ENCODE measurements around the gene TMEM238.
A peak's percentile ranks its signal among the peaks of the same experiment; 100 is the strongest.

The TMEM238 gene

DNA sequence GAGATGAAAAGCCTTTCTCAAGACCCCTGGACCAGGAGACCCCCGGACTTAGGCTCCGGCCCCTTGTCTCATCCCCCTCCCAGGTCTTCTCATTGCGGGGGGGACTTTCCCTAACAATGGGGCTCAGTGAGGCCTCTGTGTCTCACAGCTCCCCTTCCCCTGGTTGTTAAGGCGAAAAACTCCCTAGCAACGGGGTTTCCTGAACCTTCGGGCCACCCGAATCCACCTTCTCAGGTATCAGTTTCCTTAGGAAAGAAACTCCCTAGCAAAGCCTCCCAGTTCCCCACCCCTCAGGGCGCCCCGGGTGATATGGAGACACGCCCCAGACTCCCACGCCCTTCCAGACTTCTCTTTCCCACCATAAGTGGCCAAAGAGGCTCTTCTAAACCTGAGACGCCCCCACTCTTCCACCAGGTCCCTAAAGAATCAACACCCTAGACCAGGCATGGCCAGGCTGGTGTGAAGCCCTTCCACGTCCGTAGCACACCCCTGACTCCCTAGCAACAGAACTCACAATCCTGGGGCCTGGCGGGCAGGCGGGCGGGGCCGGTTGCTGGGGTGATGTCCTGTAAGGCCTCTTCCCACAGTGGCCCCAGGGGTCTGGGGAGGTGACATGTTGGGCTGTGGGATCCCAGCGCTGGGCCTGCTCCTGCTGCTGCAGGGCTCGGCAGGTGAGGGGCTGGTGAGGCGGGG is 7.7 kb downstream of the TMEM238 start, which contains the start of gene TMEM190:
Gene TMEM190 (plus strand): TSS at position 586 of the 693 bp plus-strand sequence. CDS start 28 bp downstream, at position 614.
- no peak for DNase-seq

DNA sequence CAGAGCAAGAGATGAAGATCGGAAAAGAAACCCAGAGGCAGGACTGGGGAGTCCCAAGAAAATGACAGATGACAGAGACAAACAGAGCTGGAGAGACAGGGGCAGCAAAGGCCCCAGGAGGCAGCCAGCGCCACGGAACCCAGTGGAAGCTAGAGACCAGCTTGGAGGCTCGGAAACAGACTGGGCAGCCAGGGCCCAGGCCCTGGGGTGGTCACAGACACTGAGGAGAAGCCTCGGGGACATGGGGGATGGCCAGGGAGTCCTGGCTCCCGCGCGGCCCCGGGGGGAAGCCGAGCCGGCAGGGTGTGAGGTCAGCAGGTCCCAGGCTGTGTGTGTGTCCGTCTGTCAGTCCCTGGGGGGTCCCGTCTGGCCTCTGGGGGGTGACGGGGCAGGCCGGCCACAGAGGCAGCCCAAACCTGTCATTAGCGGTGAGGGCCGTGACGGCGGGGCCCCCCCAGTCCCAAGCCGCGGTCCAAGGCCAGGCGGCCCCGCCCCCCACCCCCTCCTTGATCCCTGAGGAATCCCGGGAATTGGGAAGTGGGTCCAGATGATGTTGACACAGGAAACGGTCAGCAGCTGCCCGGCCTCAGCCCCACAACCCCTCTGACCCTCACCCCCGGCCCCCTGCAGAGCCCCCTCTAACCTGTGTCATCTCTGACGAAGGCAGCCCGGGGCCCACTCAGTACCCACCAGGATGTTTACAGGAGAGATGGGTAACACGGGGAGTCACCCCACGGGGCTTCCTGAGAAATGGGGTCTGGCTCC is 9.9 kb downstream of the TMEM238 start:
- no peak for DNase-seq

DNA sequence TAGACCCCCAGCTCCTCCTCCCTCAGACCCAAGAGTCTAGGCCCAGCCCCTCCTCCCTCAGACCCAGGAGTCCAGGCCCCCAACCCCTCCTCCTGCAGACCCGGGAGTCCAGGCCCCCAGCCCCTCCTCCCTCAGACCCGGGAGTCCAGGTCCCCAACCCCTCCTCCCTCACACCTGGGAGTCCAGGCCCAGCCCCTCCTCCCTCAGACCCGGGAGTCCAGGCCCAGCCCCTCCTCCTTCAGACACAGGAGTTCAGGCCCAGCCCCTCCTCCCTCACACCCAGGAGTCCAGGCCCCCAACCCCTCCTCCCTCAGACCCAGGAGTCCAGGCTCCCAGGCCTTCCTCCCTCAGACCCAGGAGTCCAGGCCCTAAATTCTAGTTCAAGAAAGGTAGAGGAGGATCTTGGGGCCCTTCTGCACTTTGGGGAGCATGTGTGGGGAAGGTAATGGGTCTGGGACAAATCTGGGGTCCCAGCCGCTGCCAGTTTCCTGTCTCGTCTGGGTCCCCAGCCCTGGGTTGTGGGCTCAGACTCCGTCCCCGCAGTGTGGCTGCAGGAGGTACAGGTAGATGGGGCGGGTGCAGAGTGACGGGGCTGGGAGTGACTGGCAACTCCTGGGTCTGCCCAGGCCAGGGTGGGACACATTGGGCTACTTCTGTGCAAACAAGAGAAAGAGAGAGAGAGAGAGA is 10.6 kb downstream of the TMEM238 start:
- no peak for DNase-seq

DNA sequence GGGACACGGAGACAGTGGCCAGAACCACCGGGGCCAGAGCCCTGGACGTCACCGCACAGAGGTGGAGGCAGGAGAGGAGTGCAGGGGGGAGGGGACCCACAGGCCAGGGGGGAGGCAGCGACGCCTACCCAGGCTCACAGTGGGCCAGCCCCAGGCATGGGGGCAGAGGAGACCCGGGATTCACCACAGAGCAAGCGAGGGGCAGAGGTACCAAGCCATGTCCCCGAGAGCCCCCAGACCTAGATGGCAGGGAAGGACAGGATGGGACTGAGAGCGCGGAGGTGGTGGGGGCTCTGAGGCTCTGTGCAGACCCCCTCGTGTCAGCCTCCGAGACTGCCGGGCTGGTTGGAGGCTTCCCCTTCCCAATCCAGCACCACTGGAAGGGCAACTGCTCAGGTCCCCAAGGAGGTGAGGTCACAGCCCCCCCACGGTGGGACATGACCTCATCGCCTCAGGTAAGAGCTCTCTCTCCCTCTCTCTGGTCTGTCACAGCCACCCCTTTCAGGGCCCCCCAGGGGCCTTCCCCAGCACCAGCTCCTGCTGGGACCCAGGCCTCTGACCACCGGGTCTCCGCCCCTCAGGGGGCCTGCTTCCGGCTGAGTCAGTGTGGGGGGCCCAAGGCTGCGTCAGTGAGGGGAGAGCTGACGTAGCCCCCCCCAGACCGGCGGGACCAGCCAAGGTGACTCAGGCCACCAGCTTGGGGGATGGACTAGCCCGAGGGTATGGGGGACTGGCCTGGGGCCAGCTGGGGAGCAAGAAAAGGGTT is 11.6 kb downstream of the TMEM238 start:
- no peak for DNase-seq

DNA sequence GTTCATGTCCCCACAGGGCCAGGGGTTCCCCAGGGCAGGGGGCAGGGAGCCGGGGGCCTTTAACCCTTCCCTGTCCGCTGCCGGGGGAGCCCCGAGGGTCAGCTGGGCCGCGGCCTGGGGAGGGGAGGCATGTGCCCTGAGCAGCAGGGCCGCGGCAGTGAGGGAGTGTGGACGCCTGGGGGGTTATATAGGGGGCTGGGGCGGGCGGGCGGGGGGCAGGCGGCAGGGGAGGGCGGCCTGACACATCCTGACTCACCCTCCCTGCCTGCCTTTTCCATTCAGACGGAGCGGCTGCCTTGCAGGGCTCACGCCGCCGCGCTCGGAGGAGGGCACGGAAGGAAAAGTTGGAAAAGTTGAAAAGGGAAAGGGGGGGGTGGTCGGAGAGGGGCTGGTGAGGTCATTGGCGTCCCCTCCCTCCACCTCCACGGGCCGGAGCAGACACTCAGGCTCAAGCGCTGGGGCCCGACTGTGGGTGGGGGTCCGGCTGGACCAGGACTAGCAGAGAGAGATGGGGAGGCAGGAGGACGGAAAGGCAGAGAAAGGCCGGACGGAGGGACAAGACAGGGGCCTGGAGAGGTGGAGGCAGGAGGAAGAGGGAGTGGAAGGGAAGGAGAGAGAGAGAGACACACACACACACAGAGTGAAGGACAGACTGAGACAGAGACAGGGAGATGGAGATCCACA is 13.6 kb downstream of the TMEM238 start, which contains the start of gene IL11:
Gene IL11 (minus strand): TSS at position 159 of the 684 bp plus-strand sequence. CDS start 153 bp downstream, at position 6.
- no peak for DNase-seq

DNA sequence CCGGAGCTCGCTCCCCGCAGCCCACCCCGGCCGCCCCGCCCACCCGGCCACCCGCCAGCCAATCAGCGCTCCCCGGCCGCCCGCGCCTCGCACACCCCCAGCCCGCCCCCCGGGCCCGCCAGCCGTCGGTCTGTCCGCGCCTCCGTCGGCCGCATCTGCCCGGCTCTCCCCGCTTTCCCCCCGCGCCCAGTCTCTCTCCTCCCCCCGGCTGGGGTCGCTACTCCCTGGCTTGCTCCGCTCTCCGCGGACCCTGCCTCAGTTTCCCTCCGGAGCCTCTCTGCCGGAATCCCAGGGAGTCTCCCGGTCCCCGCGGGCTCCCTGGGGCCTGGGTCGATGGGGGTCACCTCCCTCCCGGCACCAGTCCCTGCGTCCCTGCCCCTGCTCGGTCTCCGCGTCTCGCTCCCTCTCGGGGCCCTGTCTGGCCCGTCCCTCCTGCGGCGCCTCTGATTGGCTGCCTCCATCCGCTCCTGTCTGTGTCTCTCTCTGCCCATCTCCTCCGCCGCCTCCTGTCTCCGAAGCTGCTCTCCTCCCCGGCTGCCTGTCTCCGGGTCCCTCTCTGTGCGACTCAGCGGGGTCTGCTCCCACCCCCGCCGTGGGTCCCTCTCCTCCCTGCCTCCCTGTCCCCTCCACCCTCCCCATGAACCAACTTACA is 14.3 kb downstream of the TMEM238 start:
- DNase-seq = peak; percentile 73

DNA sequence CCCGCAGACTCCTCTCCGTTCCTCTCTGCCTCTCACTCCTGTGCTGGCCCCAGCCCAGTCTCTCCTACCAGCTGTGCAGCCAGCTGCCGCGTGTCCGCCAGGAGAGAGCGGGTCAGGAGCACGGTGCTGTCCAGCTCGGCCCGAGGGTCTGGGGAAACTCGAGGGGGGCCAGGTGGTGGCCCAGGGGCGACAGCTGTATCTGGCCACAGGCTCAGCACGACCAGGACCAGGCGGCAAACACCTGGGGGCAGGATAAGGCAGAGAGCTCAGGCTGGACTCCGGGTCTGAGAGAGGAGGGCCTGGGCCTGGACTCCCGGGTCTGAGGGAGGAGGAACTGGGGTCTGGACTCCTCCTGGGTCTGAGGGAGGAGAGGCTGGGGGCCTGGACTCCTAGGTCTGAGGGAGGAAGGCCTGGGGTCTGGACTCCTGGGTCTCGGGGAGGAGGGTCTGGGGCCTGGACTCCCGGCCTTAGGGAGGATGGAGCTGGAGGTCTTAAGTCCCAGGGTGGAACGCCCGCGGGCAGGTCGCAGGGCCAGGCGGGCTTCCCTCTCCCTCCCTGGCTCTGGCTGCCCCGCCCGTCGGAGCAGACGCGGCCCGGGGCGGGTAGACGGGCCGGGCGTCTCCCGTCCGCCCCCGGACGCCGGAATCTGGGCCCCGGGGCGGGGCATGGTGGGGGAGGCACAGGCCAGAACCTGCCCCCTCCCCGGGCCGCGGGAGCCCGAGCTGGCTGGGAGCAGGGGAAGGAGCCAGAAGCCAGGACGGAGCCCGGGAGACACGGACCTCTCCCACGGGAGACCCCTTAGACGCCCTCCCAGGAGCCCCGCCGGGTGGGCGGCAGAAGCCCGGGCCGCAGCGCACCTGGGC is 15.2 kb downstream of the TMEM238 start:
- peak; percentile 77 for DNase-seq

DNA sequence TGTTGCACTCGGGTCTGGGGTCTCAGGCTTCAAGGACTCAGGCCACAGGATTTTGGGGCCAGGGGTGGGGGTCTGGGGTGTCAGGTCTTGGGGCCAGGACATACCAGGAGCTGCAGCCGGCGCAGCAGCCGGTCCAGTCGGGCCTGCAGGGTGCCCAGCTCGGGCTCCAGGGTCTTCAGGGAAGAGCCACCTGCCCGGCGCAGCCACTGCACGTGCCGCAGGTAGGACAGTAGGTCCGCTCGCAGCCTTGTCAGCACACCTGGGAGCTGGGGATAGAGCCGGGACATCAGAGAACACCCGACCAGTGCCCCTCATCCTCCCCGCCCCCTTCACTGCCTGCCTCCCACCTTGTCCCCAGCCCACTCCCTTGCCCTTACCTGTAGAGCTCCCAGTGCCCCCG is 16.0 kb downstream of the TMEM238 start:
- DNase-seq = no peak

DNA sequence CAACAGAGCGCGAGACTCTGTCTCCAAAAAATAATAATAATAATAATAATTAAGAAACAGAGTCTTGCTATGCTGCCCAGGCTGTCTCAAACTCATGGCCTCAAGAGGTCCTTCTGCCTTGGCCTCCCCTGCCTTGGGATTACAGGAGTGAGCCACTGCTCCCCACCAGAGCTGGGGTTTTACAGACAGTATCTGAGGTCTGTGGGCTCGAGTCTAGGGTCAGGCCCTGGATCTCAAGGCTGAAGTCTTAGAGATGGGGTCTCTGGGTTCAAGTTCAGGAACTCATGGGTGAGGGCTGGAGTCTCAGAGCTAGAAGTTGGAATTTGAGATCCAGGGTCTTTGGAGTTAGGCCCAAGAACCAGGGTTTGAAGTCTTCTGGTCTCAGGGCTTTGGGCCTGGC is 17.3 kb downstream of the TMEM238 start:
- no peak for DNase-seq

DNA sequence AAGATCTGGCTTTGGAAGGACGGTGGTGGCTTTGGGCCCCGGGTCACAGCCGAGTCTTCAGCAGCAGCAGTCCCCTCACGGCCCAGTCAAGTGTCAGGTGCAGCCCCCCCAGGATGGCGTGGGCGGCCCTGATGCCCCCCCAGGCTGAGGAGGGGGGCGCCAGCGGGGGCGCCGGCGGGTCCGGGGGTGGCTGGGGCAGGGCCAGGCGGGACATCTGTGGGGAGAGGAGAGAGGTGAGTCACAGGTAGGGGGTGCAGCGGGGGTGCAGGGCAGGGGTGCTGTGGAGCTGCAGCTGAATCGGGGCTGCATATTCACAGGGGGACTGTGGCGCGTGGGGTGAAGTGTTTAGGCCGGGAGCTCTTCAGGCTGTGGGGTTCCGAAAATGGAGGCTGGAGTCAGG is 18.1 kb downstream of the TMEM238 start:
- DNase-seq = no peak

DNA sequence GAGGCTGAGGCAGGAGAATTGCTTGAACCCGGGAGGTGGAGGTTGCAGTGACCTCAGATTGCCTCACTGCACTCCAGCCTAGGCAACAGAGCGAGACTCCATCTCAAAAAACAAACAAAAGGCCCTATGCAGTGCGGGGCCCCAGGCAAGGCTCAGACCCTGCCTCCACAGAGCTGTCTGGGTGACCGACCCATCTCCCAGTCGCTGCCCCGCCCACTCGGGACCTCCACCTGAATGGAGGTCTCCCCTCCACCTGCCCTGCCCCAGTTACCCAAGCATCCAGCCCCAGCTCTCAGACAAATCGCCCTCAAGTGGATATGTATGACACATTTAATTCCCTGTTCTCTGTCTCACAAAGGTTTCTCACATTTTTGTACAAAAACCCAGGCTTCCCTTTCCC is 18.8 kb downstream of the TMEM238 start:
- no peak for DNase-seq

DNA sequence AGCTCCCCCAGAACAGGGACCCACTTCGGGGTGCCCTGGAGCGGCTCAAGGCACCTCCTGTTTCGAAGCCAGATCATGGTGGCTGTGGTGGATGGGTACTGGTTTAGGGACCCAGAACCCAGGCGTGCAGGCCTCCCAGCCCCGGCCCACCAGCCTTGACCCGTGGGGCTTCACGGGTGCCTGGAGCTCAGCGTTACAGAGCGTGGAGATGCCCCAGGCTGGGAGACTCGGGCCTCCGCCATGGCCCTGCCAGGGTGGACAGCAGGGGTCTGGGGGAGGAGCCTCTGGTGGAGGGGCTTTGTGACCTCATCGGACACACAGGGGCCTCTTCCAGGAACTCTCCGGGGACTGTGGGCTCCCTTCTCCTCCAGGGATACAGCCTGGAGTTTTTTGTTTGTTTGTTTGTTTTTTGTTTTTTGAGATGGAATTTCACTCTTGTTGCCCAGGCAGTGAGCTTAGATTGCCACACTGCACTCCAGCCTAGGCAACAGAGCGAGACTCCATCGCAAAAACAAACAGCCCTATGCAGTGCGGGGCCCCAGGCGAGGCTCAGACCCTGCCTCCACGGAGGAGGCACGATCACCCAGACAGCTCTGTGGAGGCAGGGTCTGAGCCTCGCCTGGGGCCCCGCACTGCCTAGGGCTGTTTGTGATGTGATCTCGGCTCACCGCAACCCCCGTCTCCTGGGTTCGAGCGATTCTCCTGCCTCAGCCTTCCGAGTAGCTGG is 20.9 kb downstream of the TMEM238 start, which contains the start of gene GARIN5B:
Gene GARIN5B (minus strand): TSS at position 271 of the 727 bp plus-strand sequence. CDS start 194 bp downstream, at position 77.
- no peak for DNase-seq

DNA sequence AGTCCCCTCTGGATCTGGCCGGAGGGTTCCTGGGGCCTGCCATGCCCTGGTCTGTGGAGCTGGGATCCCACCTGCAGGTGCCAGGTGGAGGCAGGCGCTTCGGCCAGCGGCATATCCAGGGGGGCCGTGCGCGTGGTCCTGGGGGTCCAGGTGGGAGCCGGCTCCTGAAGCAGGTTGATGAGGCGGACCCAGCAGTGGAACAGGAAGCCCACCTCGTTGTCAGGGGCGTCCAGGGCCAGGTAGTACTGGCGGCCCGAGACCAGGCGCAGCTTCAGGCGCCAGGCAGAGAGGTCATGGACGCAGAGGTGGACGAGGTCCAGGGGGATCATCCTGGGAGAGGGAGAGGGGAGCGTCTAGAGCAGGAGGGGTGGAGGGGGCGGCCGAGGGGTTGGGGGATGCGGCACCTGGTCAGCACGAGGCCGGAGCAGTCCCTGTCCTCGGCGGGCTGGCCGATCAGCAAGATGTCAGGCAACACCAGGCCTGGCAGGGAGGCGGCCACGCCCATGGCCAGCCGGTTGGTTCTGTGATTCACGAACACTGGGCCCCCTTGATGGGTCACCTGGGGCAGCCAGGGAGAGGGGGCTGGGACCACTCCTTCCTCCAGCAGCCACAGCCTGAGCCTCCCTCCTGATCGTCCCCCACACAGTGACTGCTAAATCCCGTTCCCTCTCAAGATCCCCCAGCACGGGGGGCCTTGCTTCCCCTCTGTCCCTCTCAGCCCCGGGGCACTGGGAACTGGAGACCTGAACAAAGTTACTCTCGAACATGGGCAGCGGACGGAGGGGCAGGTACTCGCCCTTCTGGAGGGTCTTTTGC is 21.7 kb downstream of the TMEM238 start:
- no peak for DNase-seq

DNA sequence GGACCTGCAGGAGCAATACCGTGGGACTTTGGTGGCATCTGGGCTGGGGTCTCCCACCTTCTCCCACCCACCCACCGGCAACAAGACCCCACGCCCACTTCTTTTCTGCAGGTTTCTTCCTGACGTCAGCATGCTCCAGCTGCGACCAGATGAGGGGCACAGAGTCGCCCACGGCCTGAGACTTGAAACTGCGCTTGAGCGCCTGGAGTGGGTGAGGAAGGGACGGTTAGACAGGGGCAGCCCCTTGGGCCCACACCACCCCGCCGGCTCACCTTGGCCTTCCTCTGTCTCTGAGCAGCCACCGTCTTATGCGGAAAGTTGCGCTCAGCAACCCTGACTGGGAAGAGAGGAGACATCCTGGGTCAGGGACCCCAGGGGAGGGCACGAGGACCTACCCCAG is 23.2 kb downstream of the TMEM238 start:
- no peak for DNase-seq

DNA sequence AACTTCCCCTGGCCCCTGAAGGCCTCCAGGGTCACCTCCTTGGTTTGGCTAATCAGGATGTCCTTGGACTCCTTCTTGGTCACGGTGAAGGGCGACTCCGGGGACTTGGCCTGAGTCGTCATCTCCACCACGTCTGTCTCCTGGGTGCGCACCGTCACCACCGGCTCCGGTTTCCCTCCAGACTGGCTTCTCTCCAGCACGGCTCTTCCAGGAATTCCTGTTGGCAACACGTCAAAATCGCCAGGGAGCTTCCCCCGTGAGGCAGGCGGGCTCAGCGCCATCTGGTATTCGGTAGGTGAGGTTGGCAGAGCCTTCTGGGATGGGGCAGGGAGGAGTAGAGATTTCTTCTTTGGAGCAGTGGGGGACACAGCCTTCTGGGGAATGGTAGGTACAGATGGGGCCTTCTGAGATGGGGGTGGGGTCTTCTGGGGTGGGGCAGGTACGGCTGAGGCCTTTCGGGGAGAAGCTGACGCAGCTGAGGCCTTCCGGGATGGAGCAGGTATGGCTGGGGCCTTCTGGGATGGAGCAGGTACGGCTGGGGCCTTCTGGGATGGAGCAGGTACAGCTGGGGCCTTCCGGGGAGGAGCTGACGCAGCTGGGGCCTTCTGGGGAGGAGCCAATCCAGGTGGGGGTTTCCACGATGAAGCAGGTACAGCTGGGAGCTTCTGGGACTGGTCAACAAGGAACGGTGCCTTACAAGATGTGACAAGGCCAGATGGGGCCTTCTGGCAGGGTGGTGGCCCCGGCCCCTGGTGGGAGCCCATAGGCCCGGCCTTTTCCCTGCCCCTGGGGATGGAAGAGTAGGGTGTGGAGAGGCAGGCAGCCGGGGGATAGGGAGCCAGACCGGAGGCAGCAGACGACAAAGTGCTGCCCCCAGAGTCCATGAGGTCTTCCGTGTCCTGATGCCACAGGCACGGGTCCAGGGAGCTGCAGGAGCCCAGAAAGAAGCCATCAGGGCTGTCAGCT is 24.9 kb downstream of the TMEM238 start:
- DNase-seq = no peak

DNA sequence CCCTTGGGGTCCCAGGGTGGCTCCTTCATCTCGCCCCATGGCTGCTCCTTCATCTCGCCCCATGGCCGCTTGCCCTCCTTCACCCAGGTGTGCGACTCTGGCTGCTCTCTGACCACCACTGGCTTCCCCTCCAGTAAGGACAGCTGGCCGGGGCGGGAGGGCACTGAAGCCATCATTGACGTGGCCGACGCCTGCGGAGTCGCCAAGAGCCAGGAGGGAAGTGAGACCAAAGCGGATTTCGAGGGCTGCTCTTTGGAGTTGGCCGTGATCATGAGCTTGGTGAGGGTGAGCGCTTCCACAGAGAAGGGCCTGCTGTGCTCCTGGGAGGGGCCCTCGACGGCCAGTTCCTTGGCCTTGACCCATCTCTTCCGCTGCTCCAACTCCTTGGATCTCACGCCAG is 25.6 kb downstream of the TMEM238 start:
- DNase-seq = no peak

DNA sequence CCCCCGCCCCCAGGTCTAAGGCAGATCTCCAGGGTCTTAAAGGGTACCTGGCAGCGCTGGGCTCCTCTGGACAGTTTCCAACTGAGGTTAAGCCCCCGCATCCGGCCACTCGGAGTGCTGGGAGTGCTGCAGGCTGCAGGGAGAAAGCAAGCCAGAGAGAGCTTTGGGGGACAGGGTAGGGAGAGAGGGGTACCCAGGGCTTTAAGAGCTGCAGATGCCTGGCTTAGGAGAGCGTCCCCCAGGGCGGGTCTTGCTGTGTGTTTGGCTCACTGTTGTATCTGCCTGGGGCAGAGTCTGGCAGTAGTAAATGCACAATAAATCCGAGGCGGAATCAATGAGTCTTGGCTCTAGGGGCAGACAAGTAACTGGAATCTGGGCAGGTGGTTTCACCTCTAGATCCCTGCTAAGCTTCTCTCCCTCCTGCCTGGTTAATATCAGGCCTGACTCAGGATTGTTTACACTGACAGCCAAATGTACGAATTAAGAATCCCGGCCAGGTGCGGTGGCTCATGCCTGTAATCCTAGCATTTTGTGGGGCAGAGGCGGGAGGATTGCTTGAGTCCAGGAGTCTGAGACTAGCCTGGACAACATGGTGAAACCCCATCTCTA is 28.8 kb downstream of the TMEM238 start:
- no peak for DNase-seq

All from activated effector memory CD4-positive, alpha-beta T cell treated with anti-CD3 and anti-CD28 coated beads, Interleukin-2, amount 50 U/mL, for 16 hours (primary cell).